ENCODE measurements around the gene LDLR. TPM values are rescaled to one million over a fixed set of nuclear protein-coding genes. Genes with fewer than 3 reads are reported as not detected.
"Not testable (repeated sequence)": the region's sequence is repeated elsewhere in the genome, so short reads cannot be mapped to it uniquely, and the experiment has no call there.

LDLR gene
- total RNA-seq, 1 experiment from 2014 or later, result 67.8 TPM

GRCh38 chr19:11138601-11139300 lies 49.5 kb downstream of the LDLR start:
- DNase-seq (ENCODE audit: low read depth), result peak; percentile 87

GRCh38 chr19:11140023-11140538 lies 50.8 kb downstream of the LDLR start:
- not testable (repeated sequence) for DNase-seq (ENCODE audit: low read depth)

DNA sequence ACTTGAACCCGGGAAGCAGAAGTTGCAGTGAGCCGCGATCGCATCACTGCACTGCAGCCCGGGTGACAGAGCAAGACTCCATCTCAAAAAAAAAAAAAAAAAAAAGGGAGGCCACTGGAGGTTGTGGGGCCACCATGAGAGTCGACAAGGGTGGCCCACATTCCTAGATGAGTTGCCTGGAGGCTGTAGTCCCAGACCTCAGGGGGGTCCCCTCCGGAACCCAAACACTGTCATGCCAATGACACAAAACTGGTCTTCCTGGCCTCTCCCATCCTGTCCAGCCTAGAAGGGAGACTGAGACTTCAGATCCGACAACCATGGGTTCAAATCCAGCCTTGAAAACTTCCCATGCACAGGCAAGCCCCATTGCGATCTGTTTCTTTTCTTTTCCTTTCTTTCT lies 51.6 kb downstream of the LDLR start:
- DNase-seq (ENCODE audit: low read depth), result no peak

GRCh38 chr19:11141937-11142527 lies 52.8 kb downstream of the LDLR start:
- no peak for DNase-seq (ENCODE audit: low read depth)

DNA sequence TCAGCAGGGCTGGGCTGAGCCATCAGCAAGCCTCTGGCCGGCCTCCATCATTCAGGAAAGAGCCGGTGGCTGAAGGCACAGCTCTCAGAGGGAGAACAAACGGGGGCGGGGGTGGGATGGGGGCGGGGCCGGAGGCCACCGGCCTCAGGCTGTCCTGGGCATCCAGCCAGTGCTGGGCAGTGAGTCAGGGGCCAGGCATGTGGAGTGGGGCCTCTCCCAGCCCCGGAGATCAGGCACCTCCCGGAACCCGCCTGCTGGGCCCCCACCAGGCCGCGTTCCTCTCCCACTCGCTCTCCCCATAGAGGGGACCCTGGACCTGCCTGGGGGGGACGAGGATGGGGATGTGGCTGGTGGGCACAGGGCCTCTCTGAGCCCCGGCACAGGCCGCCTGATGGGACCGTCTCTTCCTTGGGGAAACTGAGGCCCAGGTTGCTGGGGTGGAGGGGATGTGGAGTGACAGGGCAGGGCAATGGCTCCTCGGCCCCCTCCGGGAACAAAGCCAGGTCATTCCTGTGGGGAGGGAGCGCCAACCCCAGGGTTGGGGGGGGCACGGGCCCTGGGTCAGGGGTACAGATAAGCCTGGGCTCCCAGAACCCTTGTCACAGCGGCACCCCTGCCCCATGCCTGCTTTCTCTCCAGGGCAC lies 53.4 kb downstream of the LDLR start:
- DNase-seq (ENCODE audit: low read depth), result peak; percentile 91

DNA sequence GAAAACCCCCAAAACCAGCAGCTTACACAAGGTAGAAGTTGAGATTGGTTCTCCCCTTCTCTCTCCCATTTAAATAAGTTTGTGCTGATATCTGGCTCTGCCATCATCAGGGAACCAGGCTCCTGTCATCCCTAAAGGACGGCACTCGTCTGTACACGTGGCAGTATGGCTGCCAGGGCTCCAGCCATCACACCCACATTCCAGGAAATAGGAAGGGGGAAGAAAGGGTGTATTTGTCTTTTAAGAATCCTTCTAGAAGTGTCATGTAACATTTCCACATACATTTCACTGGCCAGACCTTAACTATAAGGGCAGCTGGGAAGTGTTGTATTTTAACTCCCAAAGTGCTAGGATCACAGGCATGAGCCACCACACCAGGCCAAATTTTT lies 56.3 kb downstream of the LDLR start:
- DNase-seq (ENCODE audit: low read depth), result no peak

DNA sequence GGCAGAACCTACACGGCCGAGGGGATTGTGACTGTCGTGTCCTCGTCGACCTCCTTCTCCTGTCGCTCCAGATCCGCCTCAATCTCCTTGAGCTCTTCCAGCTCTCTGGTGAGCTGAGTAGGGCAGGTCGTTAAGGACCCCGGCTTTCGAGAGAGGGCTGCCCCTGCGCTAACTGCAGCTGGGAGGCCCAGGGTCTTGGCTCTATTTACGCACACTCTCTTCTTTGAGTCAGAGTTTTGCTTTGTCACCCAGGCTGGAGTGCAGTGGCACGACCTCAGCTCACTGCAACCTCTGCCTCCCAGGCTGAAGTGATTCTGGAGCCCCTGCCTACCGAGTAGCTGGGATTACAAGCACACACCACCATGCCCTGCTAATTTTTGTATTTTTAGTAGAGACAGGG lies 58.7 kb downstream of the LDLR start:
- no peak for DNase-seq (ENCODE audit: low read depth)

DNA sequence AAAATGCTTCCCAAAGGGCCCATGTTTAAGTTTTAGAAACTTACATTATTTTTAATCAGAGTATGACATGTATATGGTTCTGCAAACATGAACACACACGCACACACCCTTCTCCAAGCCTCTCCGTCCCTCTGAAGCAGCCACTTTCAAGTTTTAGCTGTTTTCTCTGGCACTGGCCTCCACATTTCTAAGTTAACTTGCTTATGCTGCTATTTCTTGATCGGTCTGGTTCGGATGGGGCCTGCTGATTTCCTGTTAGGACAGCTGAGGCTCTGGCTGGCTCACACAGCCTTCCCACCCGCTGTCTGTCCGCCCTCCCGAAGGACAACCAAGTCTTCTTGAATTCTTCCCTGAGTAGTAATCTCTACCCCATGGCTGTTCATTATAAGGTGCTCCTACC lies 61.9 kb downstream of the LDLR start:
- DNase-seq (ENCODE audit: low read depth), result no peak

- no peak for DNase-seq (ENCODE audit: low read depth)
These were observed 63.2 kb downstream of the LDLR start for GRCh38 chr19:11152318-11153062.

DNA sequence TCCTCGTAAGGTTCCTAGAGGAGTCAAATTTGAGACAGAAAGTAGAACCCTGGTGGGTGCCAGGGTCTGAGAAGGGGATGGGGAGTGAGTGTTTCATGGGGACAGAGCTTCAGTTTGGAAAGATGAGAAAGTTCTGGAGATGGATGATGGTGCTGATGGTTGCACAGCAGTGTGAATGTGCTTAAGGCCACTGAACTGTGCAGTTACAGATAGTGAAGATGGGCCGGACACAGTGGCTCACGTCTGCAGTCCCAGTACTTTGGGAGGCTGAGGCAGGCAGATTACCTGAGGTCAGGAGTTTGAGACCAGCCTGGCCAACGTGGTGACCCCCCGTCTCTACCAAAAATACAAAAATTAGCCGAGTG lies 65.4 kb downstream of the LDLR start:
- no peak for DNase-seq (ENCODE audit: low read depth)

- DNase-seq (ENCODE audit: low read depth), result peak; percentile 98
These were observed 66.3 kb downstream of the LDLR start, which contains the start of gene SPC24 for GRCh38 chr19:11155373-11156120. Gene SPC24, minus strand, starts transcription at chr19:11155782. Its CDS starts 6 bp downstream, at chr19:11155776.

DNA sequence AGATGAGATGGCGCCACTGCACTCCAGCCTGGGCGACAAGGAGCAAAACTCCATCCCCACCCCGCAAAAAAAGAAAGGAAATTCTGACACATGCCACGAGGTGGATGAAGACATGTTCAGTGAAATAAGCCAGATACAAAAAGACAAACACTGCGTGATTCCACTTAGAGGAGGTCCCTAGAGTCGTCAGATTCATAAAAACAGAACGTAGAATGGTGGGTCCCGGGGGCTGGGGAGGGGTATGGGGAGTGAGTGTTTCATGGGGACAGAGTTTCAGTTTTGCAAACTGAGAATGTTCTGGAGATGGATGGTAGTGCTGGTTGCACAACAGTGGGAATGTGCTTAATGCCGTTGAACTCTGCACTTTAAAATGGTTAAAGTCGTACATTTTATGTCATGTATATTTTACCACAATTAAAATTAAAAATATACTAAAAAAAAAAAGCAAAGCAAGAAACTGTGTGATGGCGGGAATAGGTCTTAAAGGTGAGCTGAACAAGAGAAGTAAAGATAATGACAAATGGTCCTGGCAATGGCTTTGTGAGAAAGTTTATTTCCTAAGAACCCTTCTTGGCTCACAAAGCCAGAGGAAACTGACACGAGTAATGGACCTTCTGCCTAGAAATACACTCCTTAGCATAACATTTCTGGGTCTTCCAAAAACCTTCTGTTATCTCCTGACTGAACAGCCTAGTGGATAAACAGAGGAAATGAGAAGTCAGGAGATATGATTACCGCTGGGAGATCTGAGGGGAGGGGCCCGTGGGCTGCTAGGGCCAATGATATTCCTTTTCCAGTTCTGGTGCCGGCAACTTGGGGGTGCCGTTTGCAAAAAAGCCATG lies 70.6 kb downstream of the LDLR start:
- DNase-seq (ENCODE audit: low read depth), result no peak

DNA sequence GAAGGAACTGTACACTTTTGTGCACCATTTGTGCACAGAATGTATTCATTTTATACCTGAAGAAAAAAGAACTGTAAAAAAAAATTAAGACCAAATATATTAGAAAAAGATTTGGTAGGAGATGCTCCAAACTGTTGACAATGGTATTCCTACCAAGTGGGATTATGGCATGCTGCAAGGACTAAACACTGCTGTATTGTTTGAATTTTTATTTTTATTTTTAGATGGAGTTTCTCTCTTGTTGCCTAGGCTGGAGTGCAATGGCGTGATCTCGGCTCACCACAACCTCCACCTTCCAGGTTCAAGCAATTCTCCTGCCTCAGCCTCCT lies 71.1 kb downstream of the LDLR start:
- not testable (repeated sequence) for DNase-seq (ENCODE audit: low read depth)

DNA sequence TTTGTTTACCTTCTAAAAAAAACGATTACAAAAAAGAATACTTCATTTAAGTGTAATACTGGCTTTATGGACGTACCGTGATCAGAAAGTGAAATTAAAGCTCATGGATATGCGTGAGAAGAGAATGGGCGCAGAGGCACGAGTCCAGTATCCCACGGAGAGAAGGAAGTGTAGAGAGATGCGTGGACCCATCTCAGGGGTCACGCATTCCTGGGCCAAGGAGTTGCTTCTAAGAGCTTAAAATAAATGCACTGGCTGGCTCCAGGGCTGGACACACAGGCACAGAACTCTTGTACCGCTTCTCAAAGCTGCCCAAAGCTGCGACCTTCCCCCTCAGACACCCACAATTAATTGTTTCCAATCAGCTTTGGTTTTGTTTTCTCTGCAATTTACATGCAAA lies 75.0 kb downstream of the LDLR start:
- no peak for DNase-seq (ENCODE audit: low read depth)

- DNase-seq (ENCODE audit: low read depth), result no peak
These were observed 75.7 kb downstream of the LDLR start for GRCh38 chr19:11164879-11165406.

DNA sequence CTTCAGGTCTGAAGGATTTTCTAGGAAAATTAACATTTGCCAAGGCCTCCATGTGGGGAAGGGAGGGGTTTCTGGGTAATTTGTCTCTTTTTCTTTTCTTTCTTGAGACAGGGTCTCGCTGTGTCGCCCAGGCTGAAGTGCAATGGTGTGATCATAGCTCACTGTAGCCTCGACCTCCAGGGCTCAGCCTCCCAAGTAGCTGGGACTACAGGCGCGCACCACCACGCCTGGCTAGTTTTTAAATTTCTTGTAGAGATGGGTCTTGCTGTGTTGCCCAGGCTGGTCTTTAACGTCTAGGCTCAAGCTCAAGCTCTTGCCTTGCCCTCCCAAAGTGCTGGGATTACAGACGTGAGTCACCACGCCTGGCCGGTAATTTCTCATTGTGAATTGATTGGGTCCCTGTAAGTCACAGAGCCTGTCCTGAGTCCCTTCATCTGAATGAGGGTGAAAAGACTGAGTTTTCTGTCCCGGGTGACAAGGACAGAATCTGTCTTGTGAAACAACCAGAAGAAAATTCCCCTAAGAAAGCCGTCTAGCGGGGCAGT lies 76.3 kb downstream of the LDLR start:
- DNase-seq (ENCODE audit: low read depth), result no peak

GRCh38 chr19:11166281-11167142 lies 77.2 kb downstream of the LDLR start:
- DNase-seq (ENCODE audit: low read depth), result no peak

DNA sequence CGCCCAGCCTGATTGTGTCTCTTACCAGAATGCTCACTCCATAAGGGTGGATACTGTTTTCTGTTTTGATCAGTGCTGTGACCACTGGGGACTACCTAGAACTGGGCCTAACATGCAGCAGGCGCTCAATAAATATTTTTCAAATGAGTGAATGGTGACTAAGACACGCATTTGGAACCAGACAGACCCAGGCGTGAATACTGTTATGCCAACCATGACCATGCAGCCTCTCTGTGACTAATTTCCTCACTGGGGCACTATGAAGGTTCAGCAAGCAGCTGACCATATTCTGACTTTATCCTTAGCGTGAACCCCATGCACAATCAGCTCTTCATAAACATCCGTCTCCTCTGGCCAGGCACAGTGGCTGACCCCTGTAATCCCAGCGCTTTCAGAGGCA lies 79.3 kb downstream of the LDLR start:
- DNase-seq (ENCODE audit: low read depth), result peak; percentile 99
